RKO (cell line): ENCODE results near the gene MAT1A.

ENCODE experiments used
- DNase-seq: peaks from one replicate; pipeline ENCODE4 v3.0.0-alpha.2; 2016; ENCODE audit warnings: low spot score

Gene MAT1A

GRCh38 chr10:80281784-80282765 lies 7.4 kb downstream of the MAT1A start:
- DNase-seq, result no peak

GRCh38 chr10:80281292-80281691 lies 8.2 kb downstream of the MAT1A start:
- no peak for DNase-seq

GRCh38 chr10:80280071-80280800 lies 9.2 kb downstream of the MAT1A start:
- DNase-seq, result no peak

- no peak for DNase-seq
These were observed 10.3 kb downstream of the MAT1A start for GRCh38 chr10:80279146-80279545.

- DNase-seq, result no peak
These were observed 11.0 kb downstream of the MAT1A start for GRCh38 chr10:80278480-80278879.

- DNase-seq, result no peak
These were observed 11.7 kb downstream of the MAT1A start for GRCh38 chr10:80277567-80278250.

GRCh38 chr10:80277016-80277415 lies 12.4 kb downstream of the MAT1A start:
- DNase-seq, result no peak

- DNase-seq, result no peak
These were observed 13.1 kb downstream of the MAT1A start for GRCh38 chr10:80276335-80276734.

- DNase-seq, result no peak
These were observed 13.7 kb downstream of the MAT1A start for GRCh38 chr10:80275756-80276155.

- DNase-seq, result no peak
These were observed 14.3 kb downstream of the MAT1A start for GRCh38 chr10:80275135-80275498.

GRCh38 chr10:80274396-80275134 lies 14.9 kb downstream of the MAT1A start:
- DNase-seq, result no peak

GRCh38 chr10:80273523-80274170 lies 15.8 kb downstream of the MAT1A start:
- DNase-seq, result no peak

- DNase-seq, result no peak
These were observed 16.5 kb downstream of the MAT1A start for GRCh38 chr10:80272793-80273522.

- DNase-seq, result no peak
These were observed 18.0 kb downstream of the MAT1A start for GRCh38 chr10:80271416-80271815.

- DNase-seq, result no peak
These were observed 18.6 kb downstream of the MAT1A start for GRCh38 chr10:80270887-80271286.

- no peak for DNase-seq
These were observed 20.4 kb downstream of the MAT1A start for GRCh38 chr10:80268938-80269588.

GRCh38 chr10:80268266-80268665 lies 21.2 kb downstream of the MAT1A start:
- no peak for DNase-seq

- no peak for DNase-seq
These were observed 23.0 kb downstream of the MAT1A start for GRCh38 chr10:80266513-80266863.

GRCh38 chr10:80265740-80266512 lies 23.5 kb downstream of the MAT1A start:
- no peak for DNase-seq
